HEK293T (cell line): Measurements from ENCODE around the gene FAM83D.

Experiments used
- ARNT ChIP-seq: fragments of 450-650 bp; IDR thresholded peaks from 2 replicates; pipeline ENCODE4 v1.6.1; 2017; ENCODE audit warnings: mild to moderate bottlenecking
- ELF4 ChIP-seq: fragments of 450-650 bp; IDR thresholded peaks from 2 replicates; pipeline ENCODE4 v1.6.1; 2017; ENCODE audit warnings: antibody characterized with exemption
- L3MBTL2 ChIP-seq: fragments of 450-650 bp; conservative IDR thresholded peaks from 2 replicates; pipeline ENCODE4 v1.6.1; 2016; ENCODE audit warnings: mild to moderate bottlenecking

GRCh38 chr20:38889050-38889449 lies 37.2 kb upstream of the FAM83D start:
- no peak for TF ChIP-seq ELF4
- no peak for TF ChIP-seq L3MBTL2
- no peak for TF ChIP-seq ARNT
